OCI-LY7 (cell line): ENCODE measurements around the gene TGM3. TPM values are rescaled to one million over a fixed set of nuclear protein-coding genes. Genes with fewer than 3 reads are reported as not detected.

Experiments
- BruUV-seq: library from RNA; stranded (reverse); fragments of 400-500 nt; replicated peaks from 2 replicates; lab custom pipeline; 2021; lab: Mats Ljungman, UMichigan
- CTCF ChIA-PET: fragments of 300-600 bp; sonication (Branson Sonifier 250); formaldehyde crosslinking; loops from one replicate; lab custom pipeline; 2022; ENCODE audit warnings: antibody characterized with exemption; ENCODE audit not compliant: unreplicated experiment; lab: Charles Lee
- POLR2A ChIA-PET: fragments of 300-600 bp; sonication (Branson Sonifier 250); formaldehyde crosslinking; loops from one replicate; lab custom pipeline; 2022; ENCODE audit warnings: antibody characterized with exemption; lab: Charles Lee
- DNase-seq: peaks from one replicate; pipeline ENCODE4 v3.0.0-alpha.2; 2015; ENCODE audit warnings: low spot score
- H2AFZ ChIP-seq: fragments of 200-600 bp; sonication (generic), shearing (Covaris generic); 2 replicates; pipeline ENCODE4 v1.6.1; 2014; ENCODE audit warnings: mild to moderate bottlenecking, antibody characterized with exemption, low read length, moderate library complexity
- H3K27ac ChIP-seq: fragments of 200-600 bp; sonication (generic); 2 replicates; pipeline ENCODE4 v1.5.1; 2014; ENCODE audit warnings: mixed run types, low read depth, mild to moderate bottlenecking, moderate library complexity, low read length, inconsistent platforms; ENCODE audit not compliant: poor library complexity, severe bottlenecking
- H3K36me3 ChIP-seq: fragments of 200-600 bp; sonication (generic); 2 replicates; pipeline ENCODE4 v1.6.1; 2014; ENCODE audit warnings: mild to moderate bottlenecking, antibody characterized with exemption, low read length, moderate library complexity, mixed read lengths; ENCODE audit not compliant: insufficient read depth
- H3K4me1 ChIP-seq: fragments of 200-600 bp; sonication (generic); 2 replicates; pipeline ENCODE4 v1.5.1; 2014; ENCODE audit warnings: mild to moderate bottlenecking, low read length; ENCODE audit not compliant: insufficient read depth, poor library complexity, severe bottlenecking
- H3K4me2 ChIP-seq: fragments of 200-600 bp; sonication (generic); 2 replicates; pipeline ENCODE4 v1.6.1; 2014; ENCODE audit warnings: mild to moderate bottlenecking, low read length
- H3K4me3 ChIP-seq: fragments of 200-600 bp; sonication (generic); 2 replicates; pipeline ENCODE4 v1.5.1; 2014; ENCODE audit warnings: mild to moderate bottlenecking, low read depth, low read length; ENCODE audit not compliant: poor library complexity, severe bottlenecking
- H3K79me2 ChIP-seq: fragments of 200-600 bp; sonication (generic); 2 replicates; pipeline ENCODE4 v1.6.1; 2016; ENCODE audit warnings: low read depth, mild to moderate bottlenecking, low read length, moderate library complexity, mixed read lengths; ENCODE audit not compliant: insufficient read depth
- H3K9me2 ChIP-seq: fragments of 200-600 bp; sonication (generic); 2 replicates; pipeline ENCODE4 v1.6.1; 2016; ENCODE audit warnings: mild to moderate bottlenecking, low read length, mixed read lengths; ENCODE audit not compliant: insufficient read depth
- H3K9me3 ChIP-seq: fragments of 200-600 bp; sonication (generic); 2 replicates; pipeline ENCODE4 v1.6.1; 2014; ENCODE audit warnings: mild to moderate bottlenecking, mixed run types, low read length, mixed read lengths
- H4K20me1 ChIP-seq: fragments of 200-600 bp; sonication (generic); 2 replicates; pipeline ENCODE4 v1.6.1; 2014; ENCODE audit warnings: mild to moderate bottlenecking, antibody characterized with exemption, low read length, moderate library complexity, mixed read lengths; ENCODE audit not compliant: insufficient read depth
- CTCF ChIP-seq: fragments of 200-600 bp; sonication (generic); conservative IDR thresholded peaks from 2 replicates; pipeline ENCODE4 v1.5.1; 2014; ENCODE audit warnings: mild to moderate bottlenecking, antibody characterized with exemption, low read length, moderate library complexity, mixed read lengths
- EZH2phosphoT487 ChIP-seq: fragments of 200-600 bp; sonication (generic); IDR thresholded peaks from 2 replicates; pipeline ENCODE4 v1.6.1; 2018; ENCODE audit warnings: low read depth, borderline replicate concordance, mild to moderate bottlenecking, mixed run types, antibody characterized with exemption, low read length, moderate library complexity, mixed read lengths
- intact Hi-C: fragments of 100-400 bp; cut with micrococcal nuclease; formaldehyde crosslinking; loops from one replicate; pipeline ENCODE4 v1.10.0; 2022; ENCODE audit not compliant: unreplicated experiment
- total RNA-seq, 2 experiments: library from RNA; depleted of rRNA in 1 of 2; stranded (reverse); fragments of >200 nt in 1 of 2; shearing (Covaris generic) in 1 of 2; gene quantifications; 2 replicates each; pipeline ENCODE4 v1.2.3, GENCODE V29; 2014 to 2022

TGM3 gene
- total RNA-seq, 2 experiments from 2014 or later, result not detected

- no peaks in the 10 kb centered on the region for H3K9me3 ChIP-seq
- POLR2A ChIA-PET, result no interaction called here
- CTCF ChIA-PET, result no interaction called here
- H3K9me2 ChIP-seq, result no peaks in the 10 kb centered on the region
- no peak for TF ChIP-seq EZH2phosphoT487
- no peak for TF ChIP-seq CTCF
- intact Hi-C loops, result loop anchor here (10.0 kb wide), 1 partner anchor 95 kb away; no protein-coding TSS in a partner anchor
- no peak overlapping the region for H3K27ac ChIP-seq
- H4K20me1 ChIP-seq, result no peaks in the 10 kb centered on the region
- DNase-seq, result no peak
- no peaks in the 10 kb centered on the region for H3K79me2 ChIP-seq
- H3K36me3 ChIP-seq, result no peaks in the 10 kb centered on the region
- no peaks in the 10 kb centered on the region for H3K4me1 ChIP-seq
- H3K4me3 ChIP-seq, result no peak overlapping the region
- no peak overlapping the region for H2AFZ ChIP-seq
- no TSS peak for BruUV-seq
- no peak overlapping the region for H3K4me2 ChIP-seq
Observed at GRCh38 chr20:2340136-2340535, 44.3 kb downstream of the TGM3 start.

GRCh38 chr20:2340823-2341222 lies 45.0 kb downstream of the TGM3 start:
- POLR2A ChIA-PET, result no interaction called here
- intact Hi-C loops, result loop anchor here (10.0 kb wide), 1 partner anchor 96 kb away; no protein-coding TSS in a partner anchor
- H3K79me2 ChIP-seq, result no peaks in the 10 kb centered on the region

More at GRCh38 chr20:2340823-2341222, 45.0 kb downstream of the TGM3 start:
- no TSS peak for BruUV-seq
- H3K4me3 ChIP-seq, result no peak overlapping the region
- CTCF ChIA-PET, result no interaction called here
- no peak for DNase-seq
- H3K36me3 ChIP-seq, result no peaks in the 10 kb centered on the region
- H3K4me1 ChIP-seq, result no peaks in the 10 kb centered on the region
- TF ChIP-seq CTCF, result no peak
- no peaks in the 10 kb centered on the region for H3K9me2 ChIP-seq
- no peaks in the 10 kb centered on the region for H4K20me1 ChIP-seq
- H2AFZ ChIP-seq, result no peak overlapping the region
- H3K4me2 ChIP-seq, result no peak overlapping the region
- no peaks in the 10 kb centered on the region for H3K9me3 ChIP-seq
- H3K27ac ChIP-seq, result no peak overlapping the region
